GM18499 (cell line): ENCODE data around the gene SYT8.
"Not testable (repeated sequence)": the region's sequence is repeated elsewhere in the genome, so short reads cannot be mapped to it uniquely, and the experiment has no call there.

Experiments
- ATAC-seq: cut with Tn5 transposase; IDR thresholded peaks from one replicate; pipeline ENCODE4 v1.9.1; 2021; ENCODE audit warnings: moderate number of reproducible peaks; ENCODE audit not compliant: insufficient read depth, unreplicated experiment

SYT8 gene

DNA sequence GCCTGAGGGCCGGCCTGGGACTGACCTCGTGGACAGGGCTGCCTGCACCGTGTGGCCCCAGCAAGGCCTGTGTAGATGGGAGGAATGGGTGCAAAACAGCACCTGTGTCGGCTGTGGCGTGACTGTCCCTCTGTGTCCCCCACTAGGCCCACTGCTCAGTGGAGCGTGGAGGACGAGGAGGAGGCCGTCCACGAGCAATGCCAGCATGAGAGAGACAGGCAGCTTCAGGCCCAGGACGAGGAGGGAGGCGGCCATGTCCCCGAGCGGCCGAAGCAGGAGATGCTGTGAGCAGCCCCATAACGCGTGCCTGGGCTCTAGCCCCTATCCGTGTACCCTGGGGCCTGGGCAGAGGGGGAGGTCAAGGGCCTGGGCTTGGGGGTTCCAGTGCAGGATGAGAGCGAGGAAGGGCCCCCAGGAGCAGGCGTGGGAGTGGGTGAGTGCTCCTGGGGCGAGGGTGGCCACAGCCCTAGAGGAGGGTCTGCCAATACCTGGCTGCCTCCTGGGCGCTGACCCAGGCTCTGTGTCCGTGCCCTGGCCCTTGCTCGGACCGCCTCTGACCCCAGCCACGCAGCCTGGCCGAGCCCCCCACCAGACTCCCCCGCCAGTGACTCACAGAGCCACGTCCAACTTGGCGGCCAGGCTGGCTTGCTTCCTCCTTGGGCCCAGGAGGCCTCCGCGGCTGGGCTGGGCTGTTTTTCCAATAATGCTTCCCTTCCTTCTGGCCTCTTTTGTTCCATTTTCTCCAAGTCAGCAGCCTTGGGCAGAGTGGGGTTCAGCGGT lies 45.3 kb downstream of the SYT8 start:
- no peak for ATAC-seq

- ATAC-seq: no peak
These were observed 46.1 kb downstream of the SYT8 start for GRCh38 chr11:1880746-1881441.

DNA sequence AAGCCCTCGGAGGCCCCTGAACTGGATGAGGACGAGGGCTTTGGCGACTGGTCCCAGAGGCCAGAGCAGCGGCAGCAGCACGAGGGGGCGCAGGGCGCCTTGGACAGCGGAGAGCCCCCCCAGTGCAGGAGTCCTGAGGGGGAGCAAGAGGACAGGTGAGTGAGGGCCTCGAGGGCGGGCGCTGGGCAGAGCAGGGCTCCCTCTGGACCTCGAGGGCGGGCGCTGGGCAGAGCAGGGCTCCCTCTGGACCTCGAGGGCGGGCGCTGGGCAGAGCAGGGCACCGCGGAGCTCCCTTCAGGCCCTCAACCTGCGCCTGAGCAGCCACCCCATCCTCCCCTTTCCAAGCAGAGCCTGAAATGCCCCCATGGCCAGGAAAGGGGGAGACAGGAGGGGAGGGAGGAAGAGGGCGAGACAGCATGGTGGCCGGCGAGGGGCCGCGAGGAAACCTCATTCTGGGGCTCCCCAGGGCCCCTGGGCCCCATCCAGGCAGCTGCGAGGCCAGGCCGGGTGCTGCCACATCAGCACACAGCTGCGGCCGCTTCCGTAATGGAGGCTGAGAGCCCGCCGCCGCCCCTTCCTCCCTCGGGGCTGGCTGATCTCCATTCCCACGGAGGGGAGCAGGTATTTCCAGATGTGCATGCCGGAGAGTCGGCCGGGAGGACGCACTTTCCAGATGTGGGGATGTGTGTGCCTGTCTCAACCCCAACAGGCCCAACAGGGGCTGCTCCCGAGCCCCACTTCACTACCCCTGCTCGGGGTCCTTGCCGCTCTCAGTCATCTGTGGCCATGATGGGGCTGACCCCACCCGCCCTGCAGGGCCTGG lies 46.9 kb downstream of the SYT8 start:
- ATAC-seq: no peak

- ATAC-seq: no peak
These were observed 47.8 kb downstream of the SYT8 start for GRCh38 chr11:1882265-1883238.

GRCh38 chr11:1883346-1884302 lies 48.8 kb downstream of the SYT8 start:
- no peak for ATAC-seq

DNA sequence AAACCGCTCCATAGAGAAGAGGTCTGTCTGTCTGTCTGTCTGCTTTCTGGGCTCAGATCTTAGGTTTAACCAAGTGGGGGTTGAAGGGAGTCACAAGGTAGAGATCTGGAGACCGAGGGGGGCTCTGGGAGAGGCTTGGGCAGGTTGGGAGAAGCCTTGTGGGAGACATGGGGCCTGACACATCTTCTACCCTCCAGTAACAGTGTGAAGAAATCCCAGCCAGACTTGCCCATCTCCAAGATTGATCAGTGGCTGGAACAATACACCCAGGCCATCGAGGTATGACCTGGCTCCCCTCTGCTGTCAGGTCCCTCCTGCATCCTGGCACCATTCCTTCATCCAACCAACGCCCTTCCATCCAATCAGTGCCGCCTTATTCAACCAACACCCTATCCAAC lies 49.5 kb downstream of the SYT8 start:
- no peak for ATAC-seq

GRCh38 chr11:1886551-1886950 lies 51.8 kb downstream of the SYT8 start:
- ATAC-seq: not testable (repeated sequence)
